Measurements from ENCODE around the gene CNNM3.
"Not testable (repeated sequence)": the region's sequence is repeated elsewhere in the genome, so short reads cannot be mapped to it uniquely, and the experiment has no call there.

The CNNM3 gene

GRCh38 chr2:96839293-96839874 lies 23.3 kb downstream of the CNNM3 start:
- DNase-seq (ENCODE audit: low read depth in 2 of 2), result peak; percentile 61 to 82

- no peak for DNase-seq (ENCODE audit: low read depth in 2 of 2)
Observed at GRCh38 chr2:96839875-96840850, 24.1 kb downstream of the CNNM3 start.

- no peak for DNase-seq (ENCODE audit: low read depth in 2 of 2)
Observed at GRCh38 chr2:96841701-96842495, 25.8 kb downstream of the CNNM3 start.

- DNase-seq (ENCODE audit: low read depth in 2 of 2), result no peak
Observed at GRCh38 chr2:96842600-96842999, 26.5 kb downstream of the CNNM3 start.

DNA sequence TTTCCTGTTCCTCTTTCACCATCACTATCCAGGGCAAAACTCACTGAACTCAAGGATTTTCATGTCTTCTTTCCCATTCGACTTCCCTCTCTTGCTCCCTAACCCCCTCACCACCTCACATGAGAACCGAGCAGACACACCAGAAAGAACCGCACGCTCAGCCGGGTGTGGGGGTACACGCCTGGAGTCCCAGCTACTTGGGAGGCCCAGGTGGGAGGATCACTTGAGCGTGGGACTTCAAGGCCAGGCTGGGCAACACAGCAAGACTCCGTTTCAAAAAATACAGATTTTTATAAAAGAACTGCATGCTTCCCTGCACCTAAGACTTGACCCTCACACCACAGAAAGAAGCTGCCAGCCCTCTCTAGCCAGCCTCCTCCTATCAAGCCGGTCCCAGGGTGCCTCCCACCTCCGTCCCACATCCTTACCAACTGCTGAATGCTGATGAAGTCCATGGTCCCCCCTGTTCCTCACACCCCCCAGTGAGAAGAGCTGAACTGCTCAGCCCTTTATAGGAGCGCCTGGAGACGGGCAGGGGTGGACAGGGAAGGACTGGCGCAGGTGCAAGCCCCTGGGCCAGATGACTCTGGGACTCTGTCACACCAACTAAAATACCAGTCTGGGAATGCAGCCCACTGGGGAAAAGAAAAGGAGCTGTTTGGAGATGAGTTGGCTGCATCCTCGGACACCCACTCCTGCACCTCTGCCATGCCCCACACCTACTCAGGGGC lies 27.6 kb downstream of the CNNM3 start, which contains the start of gene ANKRD23:
Gene ANKRD23 (minus strand): TSS at position 484 of the 731 bp plus-strand sequence. CDS start 29 bp downstream, at position 455.
- no peak for DNase-seq (ENCODE audit: low read depth in 2 of 2)

- DNase-seq (ENCODE audit: low read depth in 2 of 2), result no peak
Observed at GRCh38 chr2:96844405-96844808, 28.3 kb downstream of the CNNM3 start.

- DNase-seq (ENCODE audit: low read depth in 2 of 2), result no peak
Observed at GRCh38 chr2:96846825-96847224, 30.8 kb downstream of the CNNM3 start.

DNA sequence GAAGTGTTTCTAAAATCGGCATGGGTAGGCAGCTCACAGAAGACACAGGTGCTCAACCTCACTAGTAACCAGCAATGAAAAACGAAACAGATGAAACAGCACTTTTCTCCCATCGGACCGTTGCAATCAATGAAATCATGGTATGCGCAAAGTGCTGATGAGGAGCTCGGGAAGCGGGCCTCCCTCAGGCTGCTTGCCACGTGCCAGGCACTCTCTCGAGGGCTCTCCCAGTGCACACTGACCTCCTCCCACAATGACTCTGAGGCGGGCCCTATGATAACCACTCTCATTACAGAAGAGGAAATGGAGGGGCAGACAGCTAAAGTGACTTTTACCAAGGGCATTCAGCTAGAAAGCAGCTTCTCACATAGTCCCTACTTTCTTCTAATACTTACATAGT lies 31.5 kb downstream of the CNNM3 start:
- no peak for DNase-seq (ENCODE audit: low read depth in 2 of 2)

DNA sequence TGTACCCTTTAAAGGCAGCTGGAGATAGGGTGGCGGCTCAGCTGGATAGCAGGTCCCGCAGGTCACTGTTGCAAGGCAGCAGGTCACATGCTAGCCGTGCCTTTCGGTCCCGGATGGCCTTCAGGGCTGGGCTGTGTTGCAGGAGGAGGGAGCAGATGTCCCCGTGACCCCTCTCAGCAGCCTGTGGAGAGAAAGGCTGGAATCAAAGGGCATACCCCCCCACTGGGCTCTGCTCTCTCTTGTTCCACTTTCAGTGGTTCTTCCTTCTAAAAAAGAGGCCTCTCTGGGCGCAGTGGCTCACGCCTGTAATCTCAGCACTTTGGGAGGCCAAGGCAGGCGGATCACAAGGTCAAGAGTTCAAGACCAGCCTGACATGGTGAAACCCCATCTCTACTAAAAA lies 32.2 kb downstream of the CNNM3 start:
- DNase-seq (ENCODE audit: low read depth in 2 of 2), result no peak

DNA sequence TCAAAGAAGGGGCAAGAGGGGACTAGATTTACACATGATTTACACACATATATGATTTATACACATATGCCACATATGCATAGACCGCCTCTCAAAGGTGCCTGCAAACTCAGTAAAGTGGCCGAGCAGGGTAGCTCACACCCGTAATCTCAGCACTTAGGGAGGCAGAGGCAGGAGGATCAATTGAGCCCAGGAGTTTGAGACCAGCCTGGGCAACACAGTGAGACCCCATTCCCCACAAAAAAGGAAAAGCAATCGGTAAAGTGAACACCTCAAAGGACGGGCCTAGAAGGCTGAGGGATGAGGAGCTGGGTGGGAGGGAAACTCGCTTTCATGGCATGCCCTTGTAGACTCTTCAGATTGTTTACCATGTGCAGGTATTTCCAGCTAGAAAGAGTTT lies 36.6 kb downstream of the CNNM3 start:
- DNase-seq (ENCODE audit: low read depth in 2 of 2), result no peak

GRCh38 chr2:96853321-96853720 lies 37.3 kb downstream of the CNNM3 start:
- DNase-seq (ENCODE audit: low read depth in 2 of 2), result no peak

GRCh38 chr2:96856776-96857666 lies 41.0 kb downstream of the CNNM3 start:
- DNase-seq (ENCODE audit: low read depth in 2 of 2), result no peak

GRCh38 chr2:96857667-96858372 lies 41.8 kb downstream of the CNNM3 start, which contains the start of gene ANKRD39:
ANKRD39 (minus strand) TSS chr2:96858016; CDS start chr2:96857987, 29 bp downstream.
- peak; percentile 95 to 97 for DNase-seq (ENCODE audit: low read depth in 2 of 2)

DNA sequence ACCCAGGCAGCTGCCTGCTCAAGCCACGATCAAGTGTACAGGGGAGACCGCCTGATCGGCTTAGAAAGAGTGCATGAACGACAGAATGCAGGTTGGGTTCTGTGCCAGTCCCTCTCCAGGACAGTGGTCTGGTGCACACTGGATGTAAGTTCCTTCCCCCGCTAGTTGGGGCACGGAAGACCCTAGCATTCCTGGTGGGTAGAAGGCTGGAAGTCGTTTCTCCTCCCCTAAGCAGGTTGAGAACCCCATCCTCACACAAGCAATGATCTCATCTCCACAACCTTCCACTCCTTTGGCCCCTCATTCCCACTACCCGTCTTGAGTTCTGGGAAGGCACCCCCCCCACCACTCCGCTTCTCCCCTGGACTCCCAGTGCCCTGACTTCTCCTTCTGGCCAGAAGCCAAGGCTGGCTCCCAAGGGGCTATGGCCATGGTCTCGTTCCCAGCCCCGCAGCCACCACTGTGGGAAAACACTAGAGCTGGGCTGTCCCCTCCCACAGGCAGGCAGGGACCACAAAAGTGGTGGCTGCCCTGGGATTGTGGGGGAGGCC lies 43.1 kb downstream of the CNNM3 start:
- DNase-seq (ENCODE audit: low read depth in 2 of 2), result no peak

DNA sequence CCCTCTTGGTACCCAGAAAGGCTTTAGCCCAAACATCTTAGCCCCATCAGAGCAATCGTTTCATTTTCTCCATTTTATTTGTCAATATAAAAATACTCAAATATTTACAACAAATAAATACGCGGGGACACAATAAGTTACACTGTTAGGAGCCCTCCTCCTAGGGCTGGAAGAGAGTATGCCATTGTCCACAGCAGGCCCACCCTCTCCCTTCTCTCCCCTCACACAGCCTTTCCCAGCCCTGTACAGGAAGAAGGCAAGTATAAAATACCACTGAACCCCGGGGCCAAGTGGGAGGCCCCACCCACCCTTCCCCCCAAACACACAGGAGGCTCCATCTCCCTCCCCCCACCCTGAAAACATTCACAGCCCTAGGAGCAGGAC lies 43.6 kb downstream of the CNNM3 start:
- DNase-seq (ENCODE audit: low read depth in 2 of 2), result no peak

- no peak for DNase-seq (ENCODE audit: low read depth in 2 of 2)
Observed at GRCh38 chr2:96860065-96861029, 44.3 kb downstream of the CNNM3 start.

DNA sequence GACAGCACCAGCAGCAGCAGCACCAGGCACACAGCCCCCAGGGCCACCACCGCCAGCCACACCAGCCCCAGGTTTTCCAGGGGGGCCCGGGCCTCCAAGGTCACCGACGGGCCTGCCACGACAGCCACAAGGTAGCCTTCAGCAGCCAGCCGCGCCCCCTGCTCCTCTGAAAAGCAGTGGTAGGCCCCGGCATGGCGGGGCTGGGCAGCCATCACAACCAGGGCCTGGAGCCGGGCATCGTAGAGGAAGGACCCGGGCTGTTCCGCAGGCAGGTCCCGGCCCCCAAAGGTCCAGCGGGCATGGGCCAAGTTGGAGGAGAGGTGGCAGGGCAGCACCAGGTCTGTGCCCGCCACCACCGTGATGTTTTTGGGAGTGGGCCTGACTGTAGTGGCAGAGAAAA lies 45.0 kb downstream of the CNNM3 start:
- no peak for DNase-seq (ENCODE audit: low read depth in 2 of 2)

GRCh38 chr2:96863056-96863455 lies 47.0 kb downstream of the CNNM3 start:
- not testable (repeated sequence) for DNase-seq (ENCODE audit: low read depth in 2 of 2)
